Right lobe of liver (tissue), 6 donors: Measurements from ENCODE around the gene CAMK1. TPM values are rescaled to one million over a fixed set of nuclear protein-coding genes. Genes with fewer than 3 reads are reported as not detected.
A peak's percentile ranks its signal among the peaks of the same experiment; 100 is the strongest.
"Not testable (repeated sequence)": the region's sequence is repeated elsewhere in the genome, so short reads cannot be mapped to it uniquely, and the experiment has no call there.

Experiments used
- ATAC-seq, 4 donors: fragments of 200-7000 bp; cut with Tn5 transposase; one replicate each; pipeline ENCODE4 v1.9.1; 2020; ENCODE audit warnings: mild to moderate bottlenecking in 4 of 4, moderate library complexity in 4 of 4
- DNase-seq, 3 donors: peaks; one replicate each; pipeline ENCODE4 v3.0.0-alpha.2; 2020
- H3K27ac ChIP-seq, 3 donors: fragments of 200-600 bp; one replicate each; pipeline ENCODE4 v1.8.0; 2022
- H3K27me3 ChIP-seq, 2 donors: fragments of 200-600 bp; one replicate each; pipeline ENCODE4 v1.8.0; 2022
- H3K36me3 ChIP-seq, 4 donors: fragments of 200-600 bp; sonication (generic) in 1 of 4; one replicate each; pipeline versions ENCODE4 v1.5.1 to v1.8.0; 2017 to 2022; ENCODE audit warnings: control low read depth in 1 of 4
- H3K4me1 ChIP-seq, 4 donors: fragments of 200-600 bp; sonication (generic) in 1 of 4; one replicate each; pipeline versions ENCODE4 v1.5.1 to v1.8.0; 2017 to 2022; ENCODE audit warnings: control low read depth in 1 of 4
- H3K4me3 ChIP-seq, 3 donors: fragments of 200-600 bp; one replicate each; pipeline ENCODE4 v1.8.0; 2022
- H3K9me3 ChIP-seq, 4 donors: fragments of 200-600 bp; sonication (generic) in 1 of 4; one replicate each; pipeline versions ENCODE4 v1.5.1 to v1.8.0; 2017 to 2022; ENCODE audit warnings: control low read depth in 1 of 4
- POLR2A ChIP-seq: fragments of 450-650 bp; IDR thresholded peaks from one replicate; pipeline ENCODE4 v1.6.1; 2017; ENCODE audit warnings: antibody characterized with exemption, mild to moderate bottlenecking
- WGBS: methylation state at CpG from one replicate; pipeline ENCODE4 v1.1.6; 2018; ENCODE audit warnings: low coverage, low lambda C conversion rate; ENCODE audit not compliant: insufficient coverage; ENCODE audit errors: missing lambda C conversion rate; 5-methylcytosine and 5-hydroxymethylcytosine counted together
- intact Hi-C, 2 donors: fragments of 100-400 bp; cut with DNase I; formaldehyde crosslinking; loops; one replicate each; pipeline versions ENCODE4 v1.11.2 to v1.14.1; 2022
- total RNA-seq, 6 experiments: library from RNA; depleted of rRNA in 2 of 6; stranded (reverse); fragments of >200 nt in 2 of 6; fragmentation: NEBNext Ultra II Directional in 3 of 6; extraction: Animal tissue kit (Norgen Biotek cat#: 25700) in 3 of 6; gene quantifications; one replicate each; pipeline versions ENCODE4 v1.1.0 to v1.2.4, GENCODE V29; 2016 to 2023
- TF ChIP-seq, protein P1 (sequence below), 4 donors: fragments of 200-600 bp in 3 of 4; fragments of 450-650 bp in 1 of 4; IDR thresholded peaks; one replicate each; pipeline versions ENCODE4 v1.5.1 to v1.8.0; 2016 to 2022; ENCODE audit warnings: antibody characterized with exemption in 4 of 4, mild to moderate bottlenecking in 2 of 4
- donor health status: DM: no; HTN: yes; CAD: no.
- donor health status: DM: no; HTN: no; CAD: no.
- donor health status: DM: no; HTN: no; CAD: no.
- donor health status: DM: no; HTN: yes; CAD: no.
- donor health status: DM: no; HTN: yes; CAD: no.

The CAMK1 gene
- total RNA-seq, 6 experiments from 2014 or later: 10.8 to 33.4 (median 24.5) TPM

- intact Hi-C loops: no loop called here
Measured at GRCh38 chr3:9778143-9779074, 8.7 kb upstream of the CAMK1 start.

GRCh38 chr3:9777694-9778021 is 7.9 kb upstream of the CAMK1 start:
- peaks cover 0 to 6% (median 1%) of the 10 kb centered on the region in 4 donors for H3K36me3 ChIP-seq

More at GRCh38 chr3:9778143-9779074, 8.7 kb upstream of the CAMK1 start:
- H3K4me1 ChIP-seq: peaks cover 0 to 24% (median 17%) of the 10 kb centered on the region in 4 donors
- H3K27ac ChIP-seq: no peak overlapping the region
- 56% methylated on average over 5 of the region's 5 CpGs for WGBS
- no peaks in the 10 kb centered on the region for H3K9me3 ChIP-seq
- DNase-seq (no peak), ATAC-seq (peak in 1 of 4 donors; percentile 6)
- H3K4me3 ChIP-seq: no peak overlapping the region
- no peaks in the 10 kb centered on the region for H3K27me3 ChIP-seq
- TF ChIP-seq, protein P1, sequence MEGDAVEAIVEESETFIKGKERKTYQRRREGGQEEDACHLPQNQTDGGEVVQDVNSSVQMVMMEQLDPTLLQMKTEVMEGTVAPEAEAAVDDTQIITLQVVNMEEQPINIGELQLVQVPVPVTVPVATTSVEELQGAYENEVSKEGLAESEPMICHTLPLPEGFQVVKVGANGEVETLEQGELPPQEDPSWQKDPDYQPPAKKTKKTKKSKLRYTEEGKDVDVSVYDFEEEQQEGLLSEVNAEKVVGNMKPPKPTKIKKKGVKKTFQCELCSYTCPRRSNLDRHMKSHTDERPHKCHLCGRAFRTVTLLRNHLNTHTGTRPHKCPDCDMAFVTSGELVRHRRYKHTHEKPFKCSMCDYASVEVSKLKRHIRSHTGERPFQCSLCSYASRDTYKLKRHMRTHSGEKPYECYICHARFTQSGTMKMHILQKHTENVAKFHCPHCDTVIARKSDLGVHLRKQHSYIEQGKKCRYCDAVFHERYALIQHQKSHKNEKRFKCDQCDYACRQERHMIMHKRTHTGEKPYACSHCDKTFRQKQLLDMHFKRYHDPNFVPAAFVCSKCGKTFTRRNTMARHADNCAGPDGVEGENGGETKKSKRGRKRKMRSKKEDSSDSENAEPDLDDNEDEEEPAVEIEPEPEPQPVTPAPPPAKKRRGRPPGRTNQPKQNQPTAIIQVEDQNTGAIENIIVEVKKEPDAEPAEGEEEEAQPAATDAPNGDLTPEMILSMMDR (IDR thresholded peaks at IDR 0.05): no peak
- TF ChIP-seq POLR2A: no peak
- H3K36me3 ChIP-seq: peaks cover 0 to 12% (median 4%) of the 10 kb centered on the region in 4 donors

GRCh38 chr3:9776896-9777693 is 7.3 kb upstream of the CAMK1 start:
- H3K27ac ChIP-seq: no peak overlapping the region
- H3K4me1 ChIP-seq: peaks cover 0 to 19% (median 11%) of the 10 kb centered on the region in 4 donors
- no peaks in the 10 kb centered on the region for H3K9me3 ChIP-seq
- 78% methylated on average over 5 of the region's 5 CpGs for WGBS
- DNase-seq: no peak
- intact Hi-C loops: no loop called here
- TF ChIP-seq, protein P1 (IDR thresholded peaks at IDR 0.05): no peak
- TF ChIP-seq POLR2A: no peak
- ATAC-seq: no peak
- H3K36me3 ChIP-seq: peaks cover 0 to 6% (median 0%) of the 10 kb centered on the region in 4 donors
- H3K4me3 ChIP-seq: no peak overlapping the region
- H3K27me3 ChIP-seq: no peaks in the 10 kb centered on the region

More at GRCh38 chr3:9777694-9778021, 7.9 kb upstream of the CAMK1 start:
- Histone ChIP-seq H3K27ac (no peak overlapping the region), H3K4me3 (no peak overlapping the region), H3K9me3 (no peaks in the 10 kb centered on the region), H3K27me3 (no peaks in the 10 kb centered on the region), H3K4me1 (peaks cover 0 to 24% (median 16%) of the 10 kb centered on the region in 4 donors)
- TF ChIP-seq POLR2A: no peak
- TF ChIP-seq, protein P1 (IDR thresholded peaks at IDR 0.05): no peak
- intact Hi-C loops: no loop called here
- ATAC-seq: no peak
- 100% methylated on average over 1 of the region's 1 CpG for WGBS
- DNase-seq: no peak

- Histone ChIP-seq H3K4me3 (peak overlapping the region in 2 of 3 donors; percentile 65 to 77), H3K27ac (peak overlapping the region in 2 of 3 donors; percentile 41 to 81)
- WGBS: 50% methylated on average over 1 of the region's 2 CpGs
Measured at GRCh38 chr3:9771007-9771406, 1.3 kb upstream of the CAMK1 start.

More at GRCh38 chr3:9771007-9771406, 1.3 kb upstream of the CAMK1 start:
- ATAC-seq, H3K36me3 ChIP-seq, H3K27me3 ChIP-seq, H3K9me3 ChIP-seq, DNase-seq, intact Hi-C loops: not testable (repeated sequence)
- peaks cover 0 to 18% (median 4%) of the 10 kb centered on the region in 4 donors for H3K4me1 ChIP-seq
